Measurements from ENCODE around the gene COPS2. TPM values are rescaled to one million over a fixed set of nuclear protein-coding genes. Genes with fewer than 3 reads are reported as not detected.

COPS2 gene
- total and polyA plus RNA-seq, 8 donors, result 59.9 to 124 (median 93.2) TPM

- H3K4me1 ChIP-seq, result no peaks in the 10 kb centered on the region
- no peak overlapping the region for H3K27ac ChIP-seq
- H3K27me3 ChIP-seq, result no peaks in the 10 kb centered on the region
- TF ChIP-seq CTCF (IDR thresholded peaks at IDR 0.05), result no peak
- intact Hi-C loops (cut with DNase I), result no loop called here
- no peak overlapping the region for H3K4me3 ChIP-seq
- peaks cover 5 to 14% of the 10 kb centered on the region in 2 donors for H3K9me3 ChIP-seq
- ATAC-seq, result no peak
- H3K36me3 ChIP-seq, result peaks cover 0 to 32% of the 10 kb centered on the region in 2 donors
- DNase-seq, result no peak
Measured at GRCh38 chr15:49110158-49110944, 45.0 kb downstream of the COPS2 start.

GRCh38 chr15:49103002-49103401, 52.4 kb downstream of the COPS2 start:
- TF ChIP-seq CTCF (IDR thresholded peaks at IDR 0.05), result no peak
- intact Hi-C loops (cut with DNase I), result no loop called here
- Histone ChIP-seq H3K4me3 (no peak overlapping the region), H3K27ac (no peak overlapping the region), H3K36me3 (peaks cover 0 to 22% of the 10 kb centered on the region in 2 donors), H3K27me3 (no peaks in the 10 kb centered on the region), H3K9me3 (no peaks in the 10 kb centered on the region), H3K4me1 (no peaks in the 10 kb centered on the region)
- ATAC-seq, result no peak
- DNase-seq, result no peak

GRCh38 chr15:49101536-49101935, 53.9 kb downstream of the COPS2 start:
- H3K27me3 ChIP-seq, result no peaks in the 10 kb centered on the region
- peaks cover 0 to 22% of the 10 kb centered on the region in 2 donors for H3K36me3 ChIP-seq
- intact Hi-C loops (cut with DNase I), result no loop called here
- H3K27ac ChIP-seq, result no peak overlapping the region
- DNase-seq (no peak), ATAC-seq (no peak)
- no peak overlapping the region for H3K4me3 ChIP-seq
- no peaks in the 10 kb centered on the region for H3K4me1 ChIP-seq
- TF ChIP-seq CTCF (IDR thresholded peaks at IDR 0.05), result no peak
- no peaks in the 10 kb centered on the region for H3K9me3 ChIP-seq

GRCh38 chr15:49096090-49096750, 59.2 kb downstream of the COPS2 start:
- no peak for TF ChIP-seq CTCF (IDR thresholded peaks at IDR 0.05)
- Histone ChIP-seq H3K4me1 (no peaks in the 10 kb centered on the region), H3K4me3 (no peak overlapping the region), H3K36me3 (peaks cover 0 to 4% of the 10 kb centered on the region in 2 donors), H3K27me3 (no peaks in the 10 kb centered on the region), H3K27ac (no peak overlapping the region), H3K9me3 (no peaks in the 10 kb centered on the region)
- intact Hi-C loops (cut with DNase I), result no loop called here
- ATAC-seq (peak; percentile 75), DNase-seq (no peak)

- ATAC-seq (no peak), DNase-seq (no peak)
- Histone ChIP-seq H3K27ac (no peak overlapping the region), H3K4me3 (no peak overlapping the region), H3K4me1 (no peaks in the 10 kb centered on the region), H3K27me3 (no peaks in the 10 kb centered on the region), H3K36me3 (no peaks in the 10 kb centered on the region), H3K9me3 (no peaks in the 10 kb centered on the region)
- intact Hi-C loops (cut with DNase I), result no loop called here
- TF ChIP-seq CTCF (IDR thresholded peaks at IDR 0.05), result no peak
Measured at GRCh38 chr15:49094923-49095322, 60.5 kb downstream of the COPS2 start.

Data from left lung (tissue), 10 donors.